IPS DF 6.9 (cell line): ENCODE data around the gene XRCC4.
"Not testable (repeated sequence)": the region's sequence is repeated elsewhere in the genome, so short reads cannot be mapped to it uniquely, and the experiment has no call there.

Source experiments
- DNase-seq: peaks from one replicate; pipeline ENCODE4 v3.0.0-alpha.2; 2013; ENCODE audit warnings: low read depth, low spot score
- H3K27ac ChIP-seq: one replicate; pipeline ENCODE4 v1.5.1; 2013; ENCODE audit warnings: low read length, control low read depth
- H3K27me3 ChIP-seq: 2 replicates; pipeline ENCODE4 v1.6.1; 2013; ENCODE audit warnings: mild to moderate bottlenecking, low read length; ENCODE audit not compliant: control insufficient read depth, insufficient read depth
- H3K36me3 ChIP-seq: 2 replicates; pipeline ENCODE4 v1.6.1; 2013; ENCODE audit warnings: low read length; ENCODE audit not compliant: control insufficient read depth, insufficient read depth
- H3K4me1 ChIP-seq: 2 replicates; pipeline ENCODE4 v1.6.1; 2013; ENCODE audit warnings: low read length; ENCODE audit not compliant: control insufficient read depth, insufficient read depth
- H3K4me3 ChIP-seq: 2 replicates; pipeline ENCODE4 v1.5.1; 2013; ENCODE audit warnings: mild to moderate bottlenecking, low read length
- H3K9me3 ChIP-seq: 2 replicates; pipeline ENCODE4 v1.6.1; 2013; ENCODE audit warnings: low read length, inconsistent platforms; ENCODE audit not compliant: control insufficient read depth, insufficient read depth
- WGBS: extraction: QIAGEN DNeasy Blood & Tissue Kit; methylation state at CpG from one replicate; pipeline ENCODE4 v1.1.7; 2013; ENCODE audit warnings: mixed read lengths, missing lambda C conversion rate; ENCODE audit not compliant: insufficient read length, insufficient coverage; 5-methylcytosine and 5-hydroxymethylcytosine counted together

The XRCC4 gene

GRCh38 chr5:83340511-83340918 is 263.2 kb downstream of the XRCC4 start:
- no CpG with 5 or more reads among the region's 2 CpGs for WGBS
- Histone ChIP-seq H3K4me1 (no peaks in the 10 kb centered on the region), H3K36me3 (no peaks in the 10 kb centered on the region), H3K27ac (no peak overlapping the region), H3K27me3 (no peaks in the 10 kb centered on the region), H3K4me3 (no peak overlapping the region), H3K9me3 (no peaks in the 10 kb centered on the region)
- no peak for DNase-seq

GRCh38 chr5:83341815-83342334 is 264.5 kb downstream of the XRCC4 start:
- no peaks in the 10 kb centered on the region for H3K27me3 ChIP-seq
- no peaks in the 10 kb centered on the region for H3K36me3 ChIP-seq
- WGBS = no CpG with 5 or more reads among the region's 3 CpGs
- H3K4me3 ChIP-seq = no peak overlapping the region
- no peak overlapping the region for H3K27ac ChIP-seq
- H3K9me3 ChIP-seq = no peaks in the 10 kb centered on the region
- DNase-seq = no peak
- no peaks in the 10 kb centered on the region for H3K4me1 ChIP-seq

- H3K9me3 ChIP-seq = no peaks in the 10 kb centered on the region; the same call in 1 of the 2 replicates
- H3K4me1 ChIP-seq = no peaks in the 10 kb centered on the region
- H3K27me3 ChIP-seq = no peaks in the 10 kb centered on the region
- H3K4me3 ChIP-seq = no peak overlapping the region
- peaks cover 2% of the 10 kb centered on the region; the same call in 1 of the 2 replicates for H3K36me3 ChIP-seq
- WGBS = no CpG with 5 or more reads among the region's 2 CpGs
- no peak for DNase-seq
- no peak overlapping the region for H3K27ac ChIP-seq
Measured at GRCh38 chr5:83342465-83342864, 265.1 kb downstream of the XRCC4 start.

GRCh38 chr5:83343299-83343698 is 266.0 kb downstream of the XRCC4 start:
- Histone ChIP-seq H3K36me3 (peaks cover 3% of the 10 kb centered on the region; the same call in 1 of the 2 replicates), H3K27ac (no peak overlapping the region), H3K27me3 (no peaks in the 10 kb centered on the region), H3K4me3 (no peak overlapping the region), H3K4me1 (no peaks in the 10 kb centered on the region), H3K9me3 (no peaks in the 10 kb centered on the region; the same call in 1 of the 2 replicates)
- no peak for DNase-seq
- no CpG with 5 or more reads among the region's 2 CpGs for WGBS

- no peak for DNase-seq
- H3K36me3 ChIP-seq = peaks cover 3% of the 10 kb centered on the region; the same call in 1 of the 2 replicates
- no peak overlapping the region for H3K27ac ChIP-seq
- no peaks in the 10 kb centered on the region for H3K27me3 ChIP-seq
- no peaks in the 10 kb centered on the region for H3K4me1 ChIP-seq
- H3K4me3 ChIP-seq = no peak overlapping the region
- no CpG with 5 or more reads among the region's 6 CpGs for WGBS
- no peaks in the 10 kb centered on the region; the same call in 1 of the 2 replicates for H3K9me3 ChIP-seq
Measured at GRCh38 chr5:83345423-83345822, 268.1 kb downstream of the XRCC4 start.

- Histone ChIP-seq H3K4me3 (no peak overlapping the region), H3K27me3 (no peaks in the 10 kb centered on the region), H3K27ac (no peak overlapping the region), H3K36me3 (peaks cover 3% of the 10 kb centered on the region; the same call in 1 of the 2 replicates), H3K9me3 (peaks cover 1% of the 10 kb centered on the region; the same call in 1 of the 2 replicates), H3K4me1 (no peaks in the 10 kb centered on the region)
- WGBS = no CpG with 5 or more reads among the region's 2 CpGs
- DNase-seq = peak; percentile 9
Measured at GRCh38 chr5:83348281-83348780, 271.0 kb downstream of the XRCC4 start.

- Histone ChIP-seq H3K4me3 (no peak overlapping the region), H3K9me3 (peaks cover 1% of the 10 kb centered on the region; the same call in 1 of the 2 replicates), H3K4me1 (no peaks in the 10 kb centered on the region), H3K36me3 (no peaks in the 10 kb centered on the region), H3K27me3 (no peaks in the 10 kb centered on the region), H3K27ac (no peak overlapping the region)
- no peak for DNase-seq
- no CpG with 5 or more reads among the region's 3 CpGs for WGBS
Measured at GRCh38 chr5:83353231-83353630, 275.9 kb downstream of the XRCC4 start.

GRCh38 chr5:83353774-83354173 is 276.4 kb downstream of the XRCC4 start:
- no peak for DNase-seq
- Histone ChIP-seq H3K4me1 (no peaks in the 10 kb centered on the region), H3K27ac (no peak overlapping the region), H3K36me3 (no peaks in the 10 kb centered on the region), H3K9me3 (peaks cover 1% of the 10 kb centered on the region; the same call in 1 of the 2 replicates), H3K4me3 (no peak overlapping the region), H3K27me3 (no peaks in the 10 kb centered on the region)
- WGBS = no CpG with 5 or more reads among the region's 1 CpG

GRCh38 chr5:83354958-83355357 is 277.6 kb downstream of the XRCC4 start:
- no CpG with 5 or more reads among the region's 2 CpGs for WGBS
- H3K4me3 ChIP-seq = no peak overlapping the region
- H3K9me3 ChIP-seq = peaks cover 1% of the 10 kb centered on the region; the same call in 1 of the 2 replicates
- no peaks in the 10 kb centered on the region for H3K4me1 ChIP-seq
- H3K27ac ChIP-seq = no peak overlapping the region
- H3K36me3 ChIP-seq = no peaks in the 10 kb centered on the region
- H3K27me3 ChIP-seq = no peaks in the 10 kb centered on the region
- DNase-seq = peak; percentile 82

- H3K4me3 ChIP-seq, H3K9me3 ChIP-seq, H3K27ac ChIP-seq, H3K27me3 ChIP-seq, DNase-seq, H3K4me1 ChIP-seq, H3K36me3 ChIP-seq: not testable (repeated sequence)
- no CpG with 5 or more reads among the region's 4 CpGs for WGBS
Measured at GRCh38 chr5:83355482-83356014, 278.2 kb downstream of the XRCC4 start.
